Common myeloid progenitor, CD34-positive (primary cell): ENCODE measurements around the gene KAZN.

Experiments
- CTCF ChIA-PET: fragments of 350-600 bp; sonication (Branson Sonifier 250); formaldehyde crosslinking; loops from one replicate; lab custom pipeline; 2021; ENCODE audit warnings: antibody characterized with exemption; lab: Charles Lee
- POLR2A ChIA-PET: fragments of 350-600 bp; sonication (Branson Sonifier 250); formaldehyde crosslinking; loops from one replicate; lab custom pipeline; 2021; ENCODE audit warnings: antibody characterized with exemption; lab: Charles Lee
- DNase-seq, 3 donors: peaks; one replicate each; pipeline versions ENCODE4 v3.0.0 to v3.0.0-alpha.2; 2013
- H3K27ac ChIP-seq, 2 experiments: 1 replicate in 1 of 2; 2 replicates in 1 of 2; pipeline ENCODE4 v1.7.0; 2013; ENCODE audit warnings: inconsistent platforms in 2 of 2, low read length in 2 of 2, mild to moderate bottlenecking in 2 of 2, low read depth in 1 of 2, moderate library complexity in 1 of 2; ENCODE audit not compliant: severe bottlenecking in 2 of 2, insufficient read depth in 1 of 2, poor library complexity in 1 of 2
- H3K27me3 ChIP-seq, 5 experiments: replicated peaks in 2 of 5; 1 replicate in 3 of 5; 2 replicates in 2 of 5; pipeline versions ENCODE4 v1.6.1 to v1.7.0; 2013; ENCODE audit warnings: low read length in 4 of 5, mild to moderate bottlenecking in 2 of 5, moderate library complexity in 2 of 5, inconsistent platforms in 1 of 5; ENCODE audit not compliant: insufficient read depth in 5 of 5, control insufficient read depth in 4 of 5
- H3K36me3 ChIP-seq, 4 experiments: 1 replicate in 2 of 4; 2 replicates in 2 of 4; pipeline versions ENCODE4 v1.6.1 to v1.7.0; 2013; ENCODE audit warnings: low read length in 3 of 4, control low read depth in 1 of 4, mild to moderate bottlenecking in 1 of 4; ENCODE audit not compliant: control insufficient read depth in 4 of 4, insufficient read depth in 4 of 4
- H3K4me1 ChIP-seq, 4 experiments: 1 replicate in 3 of 4; 2 replicates in 1 of 4; pipeline versions ENCODE4 v1.6.1 to v1.7.1; 2013; ENCODE audit warnings: low read length in 3 of 4, mild to moderate bottlenecking in 3 of 4, control low read depth in 1 of 4, inconsistent platforms in 1 of 4, moderate library complexity in 1 of 4; ENCODE audit not compliant: control insufficient read depth in 4 of 4, insufficient read depth in 4 of 4; ENCODE audit errors: control extremely low read depth in 1 of 4
- H3K4me3 ChIP-seq, 7 experiments: 1 replicate in 4 of 7; 2 replicates in 3 of 7; pipeline versions ENCODE4 v1.5.1 to v1.7.0; 2013; ENCODE audit warnings: mild to moderate bottlenecking in 7 of 7, low read length in 6 of 7, moderate library complexity in 6 of 7, inconsistent platforms in 2 of 7, low read depth in 2 of 7, control low read depth in 1 of 7; ENCODE audit not compliant: insufficient read depth in 4 of 7, control insufficient read depth in 1 of 7; ENCODE audit errors: extremely low read depth in 1 of 7
- H3K9me3 ChIP-seq, 5 experiments: 1 replicate in 4 of 5; 2 replicates in 1 of 5; pipeline versions ENCODE4 v1.6.1 to v1.7.1; 2013; ENCODE audit warnings: low read length in 4 of 5, mild to moderate bottlenecking in 2 of 5, inconsistent platforms in 1 of 5, low read depth in 1 of 5, moderate library complexity in 1 of 5; ENCODE audit not compliant: control insufficient read depth in 4 of 5, insufficient read depth in 2 of 5; ENCODE audit errors: control extremely low read depth in 1 of 5
- WGBS: methylation state at CpG from one replicate; pipeline ENCODE4 v1.1.5; 2013; ENCODE audit not compliant: insufficient coverage; 5-methylcytosine and 5-hydroxymethylcytosine counted together

Gene KAZN

GRCh38 chr1:15042866-15043265, 444.4 kb downstream of the KAZN start:
- DNase-seq = no peak
- no peaks in the 10 kb centered on the region for H3K9me3 ChIP-seq
- H3K4me3 ChIP-seq = no peak overlapping the region
- H3K36me3 ChIP-seq = no peaks in the 10 kb centered on the region
- WGBS = 88% methylated on average over 7 of the region's 8 CpGs
- ChIA-PET POLR2A (no interaction called here), CTCF (interaction anchor here (1.0 kb wide), 1 partner anchor 12 kb away, joined by 5 read pairs; no protein-coding TSS in a partner anchor)
- no peaks in the 10 kb centered on the region for H3K27me3 ChIP-seq
- H3K27ac ChIP-seq = no peak overlapping the region
- H3K4me1 ChIP-seq = no peaks in the 10 kb centered on the region

DNA sequence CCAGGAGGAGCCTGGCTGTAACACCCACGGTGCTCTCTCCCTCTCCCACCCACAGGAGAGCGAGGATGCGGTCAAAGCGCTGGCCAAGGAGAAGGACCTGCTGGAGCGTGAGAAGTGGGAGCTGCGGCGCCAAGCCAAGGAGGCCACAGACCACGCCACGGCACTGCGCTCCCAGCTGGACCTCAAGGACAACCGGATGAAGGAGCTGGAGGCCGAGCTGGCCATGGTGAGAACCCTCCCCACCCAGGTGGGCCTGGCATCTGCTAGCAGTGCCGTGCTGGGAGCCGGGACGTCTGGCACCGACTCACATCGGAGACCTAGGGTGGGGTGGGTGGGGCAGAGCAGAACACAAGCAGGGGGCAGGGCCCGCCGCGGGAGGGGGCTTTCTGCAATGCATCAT, 445.4 kb downstream of the KAZN start:
- no peak for DNase-seq
- Histone ChIP-seq H3K36me3 (no peaks in the 10 kb centered on the region), H3K4me1 (no peaks in the 10 kb centered on the region), H3K4me3 (no peak overlapping the region), H3K27me3 (no peaks in the 10 kb centered on the region), H3K9me3 (no peaks in the 10 kb centered on the region), H3K27ac (no peak overlapping the region)
- ChIA-PET POLR2A (no interaction called here), CTCF (interaction anchor here (0.9 to 1.0 kb wide), 2 partner anchors 13 to 16 kb away, joined by 4 to 5 read pairs; no protein-coding TSS in a partner anchor)
- 100% methylated on average over 1 of the region's 20 CpGs for WGBS

DNA sequence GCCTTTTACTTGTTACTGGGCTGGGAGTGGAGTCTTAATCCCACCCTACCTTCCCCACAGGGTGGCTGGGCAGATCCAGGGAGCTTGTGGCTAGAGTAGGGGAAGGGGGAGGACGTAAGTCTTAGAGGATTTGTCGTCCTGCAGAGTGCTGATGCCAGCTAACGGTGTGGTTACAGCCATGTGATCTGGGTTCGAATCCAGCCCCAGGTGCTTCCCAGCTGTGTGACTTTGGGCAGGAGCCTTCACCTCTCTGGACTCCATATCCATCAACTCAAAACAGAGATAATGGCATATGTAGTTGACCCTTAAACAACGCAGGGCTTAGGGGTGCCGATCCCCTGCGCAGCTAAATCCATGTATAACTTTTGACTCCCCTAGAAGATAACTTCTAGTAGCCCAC, 446.6 kb downstream of the KAZN start:
- 88% methylated on average over 4 of the region's 7 CpGs for WGBS
- Histone ChIP-seq H3K27me3 (no peaks in the 10 kb centered on the region), H3K27ac (no peak overlapping the region), H3K36me3 (no peaks in the 10 kb centered on the region), H3K9me3 (no peaks in the 10 kb centered on the region), H3K4me3 (no peak overlapping the region), H3K4me1 (no peaks in the 10 kb centered on the region)
- no peak for DNase-seq
- ChIA-PET CTCF (interaction anchor here (0.6 to 0.8 kb wide), 2 partner anchors 13 to 15 kb away, joined by 3 read pairs; no protein-coding TSS in a partner anchor), POLR2A (no interaction called here)

DNA sequence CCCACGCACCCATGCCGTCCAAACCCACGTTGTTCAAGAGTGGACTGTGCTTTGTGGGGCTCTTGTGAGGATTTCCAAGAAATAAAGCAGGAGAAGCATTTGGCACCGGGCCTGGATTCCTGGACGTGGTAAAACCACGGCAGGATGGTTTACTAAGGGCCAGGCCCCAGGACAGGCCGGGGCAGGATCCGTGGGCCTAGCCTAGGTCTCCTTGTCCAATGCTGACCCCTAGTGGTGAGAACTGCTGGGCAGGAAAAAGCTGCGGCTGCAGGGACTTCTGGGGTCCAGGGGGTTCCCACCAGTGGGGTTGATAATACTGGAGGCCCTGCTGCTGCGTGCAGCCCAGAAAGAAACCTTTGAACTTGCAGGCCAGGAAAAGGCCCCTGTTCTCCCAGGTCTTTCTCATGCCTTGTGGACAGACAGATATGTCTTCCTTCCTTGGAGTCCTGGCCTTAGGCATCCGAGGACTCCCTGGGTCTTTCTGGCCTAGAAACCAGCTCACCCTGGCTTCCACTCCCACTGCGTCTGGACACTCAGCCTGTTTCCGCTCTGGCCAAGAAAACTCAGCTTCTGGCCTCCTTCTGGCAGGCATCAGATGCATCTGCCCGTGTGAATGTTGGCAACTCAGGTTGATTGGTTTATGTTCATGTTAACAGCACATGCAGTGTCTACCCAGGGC, 448.1 kb downstream of the KAZN start:
- 41% methylated on average over 11 of the region's 14 CpGs for WGBS
- Histone ChIP-seq H3K9me3 (no peaks in the 10 kb centered on the region), H3K36me3 (no peaks in the 10 kb centered on the region), H3K4me3 (no peak overlapping the region), H3K27ac (no peak overlapping the region), H3K27me3 (no peaks in the 10 kb centered on the region), H3K4me1 (no peaks in the 10 kb centered on the region)
- ChIA-PET POLR2A (no interaction called here), CTCF (interaction anchor here (0.7 to 1.6 kb wide), 14 partner anchors 9 to 1218 kb away, joined by 3 to 6 read pairs (median 4); no protein-coding TSS in a partner anchor)
- peak; percentile 65 to 80 (median 75) for DNase-seq

DNA sequence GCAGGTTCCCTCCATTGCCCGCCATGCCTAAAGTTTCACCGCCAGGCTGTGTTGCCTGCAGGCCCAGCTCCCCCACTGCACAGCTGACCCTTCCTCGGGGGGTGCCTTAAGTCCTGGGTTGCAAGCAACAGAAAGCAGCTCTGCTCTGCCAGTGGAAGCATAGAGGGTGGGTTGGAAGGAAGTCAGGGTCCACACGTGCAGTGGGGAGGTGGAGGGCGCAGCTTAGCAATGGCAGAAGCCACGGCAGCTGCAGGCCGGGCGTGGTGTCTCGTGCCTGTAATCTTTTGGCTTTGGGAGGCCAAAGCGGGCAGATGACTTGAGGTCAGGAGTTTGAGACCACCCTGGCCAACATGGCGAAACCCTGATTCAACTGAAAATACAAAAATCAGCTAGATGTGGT, 448.8 kb downstream of the KAZN start:
- H3K36me3 ChIP-seq = no peaks in the 10 kb centered on the region
- H3K27ac ChIP-seq = no peak overlapping the region
- DNase-seq = no peak
- H3K9me3 ChIP-seq = no peaks in the 10 kb centered on the region
- POLR2A ChIA-PET = no interaction called here
- no peaks in the 10 kb centered on the region for H3K27me3 ChIP-seq
- H3K4me3 ChIP-seq = no peak overlapping the region
- 96% methylated on average over 11 of the region's 11 CpGs for WGBS
- no peaks in the 10 kb centered on the region for H3K4me1 ChIP-seq
- CTCF ChIA-PET = interaction anchor here (0.7 to 1.6 kb wide), 15 partner anchors 9 to 1219 kb away, joined by 3 to 6 read pairs (median 4); no protein-coding TSS in a partner anchor

DNA sequence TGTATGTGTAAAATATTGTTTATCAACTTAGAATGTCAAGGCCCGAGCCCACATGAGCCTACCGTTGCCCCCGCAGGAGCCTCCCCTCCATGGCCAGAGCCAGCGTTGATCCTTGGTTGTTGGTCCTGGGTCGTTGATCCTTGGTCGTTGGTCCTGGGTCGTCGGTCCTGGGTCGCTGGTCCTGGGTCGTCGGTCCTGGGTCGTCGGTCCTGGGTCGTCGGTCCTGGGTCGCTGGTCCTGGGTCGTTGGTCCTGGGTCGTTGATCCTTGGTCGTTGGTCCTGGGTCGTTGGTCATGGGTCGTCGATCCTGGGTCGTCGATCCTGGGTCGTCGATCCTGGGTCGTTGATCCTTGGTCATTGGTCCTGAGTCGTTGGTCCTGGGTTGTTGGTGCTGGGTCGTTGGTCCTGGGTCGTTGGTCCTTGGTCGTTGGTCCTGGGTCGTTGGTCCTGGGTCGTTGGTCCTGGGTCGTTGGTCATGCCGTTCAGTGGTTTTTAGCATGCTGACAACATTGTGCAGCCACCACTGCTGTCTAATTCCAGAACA, 450.0 kb downstream of the KAZN start:
- Histone ChIP-seq H3K27me3 (no peaks in the 10 kb centered on the region), H3K36me3 (no peaks in the 10 kb centered on the region), H3K4me3 (no peak overlapping the region), H3K27ac (no peak overlapping the region), H3K4me1 (no peaks in the 10 kb centered on the region), H3K9me3 (no peaks in the 10 kb centered on the region)
- 93% methylated on average over 28 of the region's 35 CpGs for WGBS
- POLR2A ChIA-PET = no interaction called here
- no peak for DNase-seq
- CTCF ChIA-PET = interaction anchor here (1.0 to 1.6 kb wide), 3 partner anchors 13 to 1220 kb away, joined by 3 to 4 read pairs (median 4); no protein-coding TSS in a partner anchor

DNA sequence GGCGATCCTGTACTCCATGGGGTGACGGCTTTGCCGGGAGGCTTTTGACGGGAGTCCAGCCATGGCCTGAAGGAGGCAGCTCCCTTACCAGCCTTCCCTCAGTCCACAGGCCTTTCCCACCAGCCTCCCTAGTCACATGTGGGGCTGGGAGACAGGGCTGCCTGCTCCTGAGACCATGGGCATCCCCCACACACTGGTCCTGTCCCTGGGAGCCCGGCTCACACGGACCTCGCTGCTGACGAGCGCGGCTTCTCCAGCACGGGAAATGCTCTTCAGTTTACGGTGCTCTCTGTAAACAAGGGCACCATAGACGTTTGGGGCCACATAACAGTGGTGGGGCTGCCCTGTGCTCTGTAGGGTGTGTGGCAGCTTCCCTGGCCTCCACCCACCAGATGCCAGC, 450.6 kb downstream of the KAZN start:
- Histone ChIP-seq H3K27ac (no peak overlapping the region), H3K4me1 (no peaks in the 10 kb centered on the region), H3K4me3 (no peak overlapping the region), H3K27me3 (no peaks in the 10 kb centered on the region), H3K36me3 (no peaks in the 10 kb centered on the region), H3K9me3 (no peaks in the 10 kb centered on the region)
- ChIA-PET CTCF (no interaction called here), POLR2A (no interaction called here)
- DNase-seq = no peak
- 95% methylated on average over 12 of the region's 13 CpGs for WGBS
